Panc1 (cell line): ENCODE data around the gene ASPSCR1. TPM values are rescaled to one million over a fixed set of nuclear protein-coding genes. Genes with fewer than 3 reads are reported as not detected.

ENCODE experiments used
- ATAC-seq: fragments of 200-7000 bp; cut with Tn5 transposase; 2 replicates; pipeline ENCODE4 v1.9.1; 2020; ENCODE audit warnings: mild to moderate bottlenecking, moderate library complexity
- BruUV-seq: library from RNA; stranded (reverse); fragments of 400-500 nt; replicated peaks from 2 replicates; lab custom pipeline; 2021; lab: Mats Ljungman, UMichigan
- CTCF ChIA-PET: fragments of 300-600 bp; sonication (Branson Sonifier 250); formaldehyde crosslinking; loops from one replicate; lab custom pipeline; 2022; ENCODE audit warnings: antibody characterized with exemption; lab: Charles Lee
- POLR2A ChIA-PET: fragments of 300-600 bp; sonication (Branson Sonifier 250); formaldehyde crosslinking; loops from one replicate; lab custom pipeline; 2022; ENCODE audit warnings: antibody characterized with exemption; lab: Charles Lee
- DNase-seq: peaks from one replicate; pipeline ENCODE4 v3.0.0-alpha.2; 2010; ENCODE audit warnings: low read depth, low spot score
- H3K27ac ChIP-seq: 2 replicates; pipeline ENCODE4 v1.5.1; 2011; ENCODE audit warnings: mild to moderate bottlenecking, low read length, inconsistent platforms
- H3K27me3 ChIP-seq: fragments of 200-500 bp; sonication (Bioruptor generic); 2 replicates; pipeline ENCODE4 v1.6.0; 2014; ENCODE audit warnings: low read length, inconsistent platforms; ENCODE audit not compliant: control insufficient read depth, insufficient read depth
- H3K36me3 ChIP-seq: fragments of 200-500 bp; sonication (Bioruptor generic); 2 replicates; pipeline ENCODE4 v1.5.1; 2014; ENCODE audit warnings: inconsistent platforms, mild to moderate bottlenecking, low read length, moderate library complexity; ENCODE audit not compliant: control insufficient read depth, insufficient read depth
- H3K4me1 ChIP-seq: 2 replicates; pipeline ENCODE4 v1.5.1; 2011; ENCODE audit warnings: inconsistent platforms, mild to moderate bottlenecking, low read length, moderate library complexity; ENCODE audit not compliant: control insufficient read depth, insufficient read depth
- H3K4me3 ChIP-seq, 2 experiments: 2 replicates each; pipeline ENCODE4 v1.5.1; 2011 to 2012; ENCODE audit warnings: low read depth in 2 of 2, low read length in 2 of 2, mild to moderate bottlenecking in 2 of 2, inconsistent platforms in 1 of 2, moderate library complexity in 1 of 2
- H3K9me3 ChIP-seq: fragments of 200-500 bp; sonication (Bioruptor generic); 2 replicates; pipeline ENCODE4 v1.5.1; 2014; ENCODE audit warnings: low read depth, mild to moderate bottlenecking, inconsistent platforms, low read length, moderate library complexity; ENCODE audit not compliant: control insufficient read depth, insufficient read depth
- POLR2AphosphoS5 ChIP-seq: IDR thresholded peaks from 2 replicates; pipeline ENCODE4 v1.6.1; 2012; ENCODE audit warnings: mild to moderate bottlenecking, low read depth, low read length, moderate library complexity
- SIN3A ChIP-seq: IDR thresholded peaks from 2 replicates; pipeline ENCODE4 v1.6.1; 2012; ENCODE audit warnings: low read depth, mild to moderate bottlenecking, low read length, moderate library complexity, borderline replicate concordance; ENCODE audit not compliant: insufficient read depth
- TCF7L2 ChIP-seq: IDR thresholded peaks from 2 replicates; pipeline ENCODE4 v1.6.1; 2011; ENCODE audit warnings: mild to moderate bottlenecking, low read depth, low read length, inconsistent platforms
- in situ Hi-C: cut with HindIII; loops from 2 replicates; pipeline ENCODE4 v1.10.0; 2016; ENCODE audit warnings: low sequenced_read_pairs, low pct_unique_long_range_greater_than_20kb
- intact Hi-C: fragments of 100-400 bp; cut with micrococcal nuclease; formaldehyde crosslinking; loops from one replicate; pipeline ENCODE4 v1.10.0; 2022; ENCODE audit not compliant: unreplicated experiment
- total RNA-seq: library from RNA; stranded (reverse); gene quantifications from one replicate; pipeline ENCODE4 v1.2.1, GENCODE V29; 2021; ENCODE audit not compliant: unreplicated experiment
- TF ChIP-seq, protein P1 (sequence below): fragments of 450-650 bp; IDR thresholded peaks from 2 replicates; pipeline ENCODE4 v1.5.1; 2017; ENCODE audit warnings: mild to moderate bottlenecking
- TF ChIP-seq, protein P2 (sequence below), 2 experiments: IDR thresholded peaks; 2 replicates each; pipeline ENCODE4 v1.6.1; 2011 to 2012; ENCODE audit warnings: low read depth in 2 of 2, control low read depth in 1 of 2, low read length in 1 of 2, mild to moderate bottlenecking in 1 of 2, moderate library complexity in 1 of 2; ENCODE audit not compliant: insufficient read depth in 1 of 2

ASPSCR1 gene
- total RNA-seq, 1 experiment from 2014 or later, result 64.7 TPM

DNA sequence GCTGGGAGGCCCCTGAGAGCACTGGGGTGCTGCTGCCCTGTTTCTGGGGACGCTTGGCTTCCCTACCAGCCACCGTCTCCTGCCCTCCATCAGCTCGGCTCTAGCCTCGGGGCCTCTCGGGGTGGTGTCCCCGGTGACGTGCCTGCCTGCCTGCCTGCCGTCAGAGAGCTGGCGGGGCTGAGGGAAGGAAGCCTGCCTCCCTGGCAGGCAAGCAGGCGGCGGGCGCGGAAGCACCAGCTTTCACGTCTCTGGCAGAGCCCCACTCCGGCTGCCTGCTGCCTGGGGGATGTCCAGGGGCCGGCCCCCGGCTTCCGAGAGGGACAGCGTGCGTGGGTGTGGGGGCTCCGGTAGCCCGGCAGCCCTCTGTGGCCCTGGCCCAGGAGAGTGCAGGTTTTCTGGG, 35.9 kb downstream of the ASPSCR1 start:
- intact Hi-C loops (no loop called here), in situ Hi-C loops (no loop called here)
- Histone ChIP-seq H3K27ac (no peak overlapping the region), H3K4me3 (no peak overlapping the region), H3K9me3 (no peaks in the 10 kb centered on the region), H3K36me3 (no peaks in the 10 kb centered on the region), H3K27me3 (no peaks in the 10 kb centered on the region), H3K4me1 (peaks cover 14% of the 10 kb centered on the region)
- TF ChIP-seq POLR2AphosphoS5 (no peak), TCF7L2 (no peak)
- TF ChIP-seq, protein P1, sequence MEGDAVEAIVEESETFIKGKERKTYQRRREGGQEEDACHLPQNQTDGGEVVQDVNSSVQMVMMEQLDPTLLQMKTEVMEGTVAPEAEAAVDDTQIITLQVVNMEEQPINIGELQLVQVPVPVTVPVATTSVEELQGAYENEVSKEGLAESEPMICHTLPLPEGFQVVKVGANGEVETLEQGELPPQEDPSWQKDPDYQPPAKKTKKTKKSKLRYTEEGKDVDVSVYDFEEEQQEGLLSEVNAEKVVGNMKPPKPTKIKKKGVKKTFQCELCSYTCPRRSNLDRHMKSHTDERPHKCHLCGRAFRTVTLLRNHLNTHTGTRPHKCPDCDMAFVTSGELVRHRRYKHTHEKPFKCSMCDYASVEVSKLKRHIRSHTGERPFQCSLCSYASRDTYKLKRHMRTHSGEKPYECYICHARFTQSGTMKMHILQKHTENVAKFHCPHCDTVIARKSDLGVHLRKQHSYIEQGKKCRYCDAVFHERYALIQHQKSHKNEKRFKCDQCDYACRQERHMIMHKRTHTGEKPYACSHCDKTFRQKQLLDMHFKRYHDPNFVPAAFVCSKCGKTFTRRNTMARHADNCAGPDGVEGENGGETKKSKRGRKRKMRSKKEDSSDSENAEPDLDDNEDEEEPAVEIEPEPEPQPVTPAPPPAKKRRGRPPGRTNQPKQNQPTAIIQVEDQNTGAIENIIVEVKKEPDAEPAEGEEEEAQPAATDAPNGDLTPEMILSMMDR, result no peak
- TF ChIP-seq, protein P2, sequence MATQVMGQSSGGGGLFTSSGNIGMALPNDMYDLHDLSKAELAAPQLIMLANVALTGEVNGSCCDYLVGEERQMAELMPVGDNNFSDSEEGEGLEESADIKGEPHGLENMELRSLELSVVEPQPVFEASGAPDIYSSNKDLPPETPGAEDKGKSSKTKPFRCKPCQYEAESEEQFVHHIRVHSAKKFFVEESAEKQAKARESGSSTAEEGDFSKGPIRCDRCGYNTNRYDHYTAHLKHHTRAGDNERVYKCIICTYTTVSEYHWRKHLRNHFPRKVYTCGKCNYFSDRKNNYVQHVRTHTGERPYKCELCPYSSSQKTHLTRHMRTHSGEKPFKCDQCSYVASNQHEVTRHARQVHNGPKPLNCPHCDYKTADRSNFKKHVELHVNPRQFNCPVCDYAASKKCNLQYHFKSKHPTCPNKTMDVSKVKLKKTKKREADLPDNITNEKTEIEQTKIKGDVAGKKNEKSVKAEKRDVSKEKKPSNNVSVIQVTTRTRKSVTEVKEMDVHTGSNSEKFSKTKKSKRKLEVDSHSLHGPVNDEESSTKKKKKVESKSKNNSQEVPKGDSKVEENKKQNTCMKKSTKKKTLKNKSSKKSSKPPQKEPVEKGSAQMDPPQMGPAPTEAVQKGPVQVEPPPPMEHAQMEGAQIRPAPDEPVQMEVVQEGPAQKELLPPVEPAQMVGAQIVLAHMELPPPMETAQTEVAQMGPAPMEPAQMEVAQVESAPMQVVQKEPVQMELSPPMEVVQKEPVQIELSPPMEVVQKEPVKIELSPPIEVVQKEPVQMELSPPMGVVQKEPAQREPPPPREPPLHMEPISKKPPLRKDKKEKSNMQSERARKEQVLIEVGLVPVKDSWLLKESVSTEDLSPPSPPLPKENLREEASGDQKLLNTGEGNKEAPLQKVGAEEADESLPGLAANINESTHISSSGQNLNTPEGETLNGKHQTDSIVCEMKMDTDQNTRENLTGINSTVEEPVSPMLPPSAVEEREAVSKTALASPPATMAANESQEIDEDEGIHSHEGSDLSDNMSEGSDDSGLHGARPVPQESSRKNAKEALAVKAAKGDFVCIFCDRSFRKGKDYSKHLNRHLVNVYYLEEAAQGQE (IDR thresholded peaks at IDR 0.05; ENCODE audit: insufficient read depth in 1 of 2, low read depth in 2 of 2, low read length in 1 of 2), result no peak
- DNase-seq (no peak), ATAC-seq (no peak)
- POLR2A ChIA-PET, result interaction anchor here (0.7 kb wide), 1 partner anchor 126 kb away, joined by 3 read pairs; no protein-coding TSS in a partner anchor
- CTCF ChIA-PET, result no interaction called here
- no TSS peak for BruUV-seq

DNA sequence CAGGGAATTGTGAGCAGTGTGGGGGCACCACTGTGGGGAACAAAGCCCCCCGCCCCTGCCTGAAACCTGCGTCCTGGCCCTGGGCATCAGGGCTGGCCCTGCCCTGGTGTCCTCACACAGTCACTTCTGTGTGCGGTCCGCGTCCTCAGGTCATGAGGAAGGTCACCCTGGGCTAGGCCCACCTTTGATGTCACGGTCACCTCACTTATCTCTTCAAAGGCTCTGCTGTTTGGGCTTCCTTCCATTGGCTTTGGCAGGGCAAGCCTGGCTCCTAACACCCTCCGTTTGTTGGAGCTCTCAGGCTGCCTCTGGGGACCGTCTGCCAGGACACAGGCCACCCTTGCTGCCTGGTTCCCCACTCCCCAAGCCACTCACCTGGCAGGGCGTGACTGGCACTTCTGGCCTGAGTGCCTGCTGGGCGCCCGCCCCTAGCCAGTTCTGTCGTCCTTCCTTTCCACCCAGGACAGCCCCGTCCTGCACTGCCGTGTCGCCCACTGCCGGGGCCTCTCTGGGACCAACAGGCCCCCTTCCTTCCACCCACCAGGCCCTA, 36.4 kb downstream of the ASPSCR1 start:
- no TSS peak for BruUV-seq
- CTCF ChIA-PET, result no interaction called here
- Histone ChIP-seq H3K27me3 (no peaks in the 10 kb centered on the region), H3K4me3 (no peak overlapping the region), H3K27ac (no peak overlapping the region), H3K36me3 (no peaks in the 10 kb centered on the region), H3K9me3 (no peaks in the 10 kb centered on the region), H3K4me1 (peaks cover 19% of the 10 kb centered on the region)
- POLR2A ChIA-PET, result interaction anchor here (0.7 kb wide), 1 partner anchor 125 kb away, joined by 3 read pairs; no protein-coding TSS in a partner anchor
- TF ChIP-seq, protein P2 (IDR thresholded peaks at IDR 0.05; ENCODE audit: insufficient read depth in 1 of 2, low read depth in 2 of 2, low read length in 1 of 2), result no peak
- no peak for TF ChIP-seq SIN3A
- TF ChIP-seq TCF7L2, result 0 out of 2 replicates have a peak, but pooled peaks have one; percentile 19
- TF ChIP-seq, protein P1, result no peak
- TF ChIP-seq POLR2AphosphoS5, result no peak
- in situ Hi-C loops, result no loop called here
- intact Hi-C loops, result no loop called here
- DNase-seq, result no peak
- ATAC-seq, result no peak
